ENCODE data around the gene CLDN4. TPM values are rescaled to one million over a fixed set of nuclear protein-coding genes. Genes with fewer than 3 reads are reported as not detected.
A peak's percentile ranks its signal among the peaks of the same experiment; 100 is the strongest.
"Not testable (repeated sequence)": the region's sequence is repeated elsewhere in the genome, so short reads cannot be mapped to it uniquely, and the experiment has no call there.

The CLDN4 gene
- polyA plus RNA-seq, 12 donors = 0.30 to 105 (median 0.88) TPM; not detected in 1

- DNase-seq = no peak
These were observed 10.1 kb downstream of the CLDN4 start for GRCh38 chr7:73840715-73841379.

GRCh38 chr7:73841689-73842066, 10.9 kb downstream of the CLDN4 start:
- no peak for DNase-seq

GRCh38 chr7:73842067-73842976, 11.5 kb downstream of the CLDN4 start, which contains the start of gene METTL27:
Gene METTL27, minus strand, starts transcription at chr7:73842516. Its CDS starts 376 bp downstream, at chr7:73842140.
- DNase-seq = peak; percentile 90

- no peak for DNase-seq
These were observed 13.3 kb downstream of the CLDN4 start for GRCh38 chr7:73844131-73844547.

GRCh38 chr7:73844848-73845460, 14.2 kb downstream of the CLDN4 start:
- no peak for DNase-seq

GRCh38 chr7:73845701-73846195, 15.0 kb downstream of the CLDN4 start:
- not testable (repeated sequence) for DNase-seq

GRCh38 chr7:73847941-73848723, 17.3 kb downstream of the CLDN4 start:
- DNase-seq = no peak

- no peak for DNase-seq
These were observed 20.0 kb downstream of the CLDN4 start for GRCh38 chr7:73850781-73851207.

- no peak for DNase-seq
These were observed 20.9 kb downstream of the CLDN4 start for GRCh38 chr7:73851410-73852338.

GRCh38 chr7:73852500-73852899, 21.7 kb downstream of the CLDN4 start:
- DNase-seq = no peak

GRCh38 chr7:73856941-73857340, 26.1 kb downstream of the CLDN4 start:
- no peak for DNase-seq

GRCh38 chr7:73858807-73859206, 28.0 kb downstream of the CLDN4 start:
- no peak for DNase-seq

GRCh38 chr7:73860859-73861258, 30.1 kb downstream of the CLDN4 start, which contains the start of gene TMEM270:
Gene TMEM270, plus strand, starts transcription at chr7:73861159. Its CDS starts 36 bp downstream, at chr7:73861195.
- DNase-seq = no peak

GRCh38 chr7:73861305-73861704, 30.5 kb downstream of the CLDN4 start:
- DNase-seq = no peak

GRCh38 chr7:73864981-73865711, 34.4 kb downstream of the CLDN4 start:
- no peak for DNase-seq

- no peak for DNase-seq
These were observed 35.1 kb downstream of the CLDN4 start for GRCh38 chr7:73865738-73866445.

GRCh38 chr7:73866446-73866767, 35.6 kb downstream of the CLDN4 start:
- DNase-seq = no peak

GRCh38 chr7:73869011-73869798, 38.4 kb downstream of the CLDN4 start:
- DNase-seq = no peak
